Activated CD8-positive, alpha-beta memory T cell treated with anti-CD3 and anti-CD28 coated beads, Interleukin-2, amount 50 U/mL, for 24 hours (primary cell): ENCODE data around the gene PRRT2.

ENCODE experiments used
- DNase-seq: peaks from one replicate; pipeline ENCODE4 v3.0.0-alpha.2; 2020; ENCODE audit errors: extremely low read depth

The PRRT2 gene

GRCh38 chr16:29862383-29862883 is 50.4 kb downstream of the PRRT2 start:
- DNase-seq = no peak

GRCh38 chr16:29862884-29863668 is 51.1 kb downstream of the PRRT2 start, which contains the start of gene CDIPT:
CDIPT (minus strand) TSS chr16:29863226; CDS start chr16:29862857, 369 bp downstream.
- DNase-seq = peak; percentile 87

- DNase-seq = no peak
These were observed 51.6 kb downstream of the PRRT2 start for GRCh38 chr16:29863669-29863984.

- DNase-seq = no peak
These were observed 52.2 kb downstream of the PRRT2 start for GRCh38 chr16:29864205-29864604.
